HG03045 (cell line): ENCODE results near the gene CHRNA4.

Experiments
- ATAC-seq: cut with Tn5 transposase; IDR thresholded peaks from one replicate; pipeline ENCODE4 v1.9.1; 2021; ENCODE audit warnings: mild to moderate bottlenecking, moderate library complexity; ENCODE audit not compliant: unreplicated experiment

The CHRNA4 gene

GRCh38 chr20:63379296-63379695, 18.1 kb upstream of the CHRNA4 start:
- no peak for ATAC-seq

DNA sequence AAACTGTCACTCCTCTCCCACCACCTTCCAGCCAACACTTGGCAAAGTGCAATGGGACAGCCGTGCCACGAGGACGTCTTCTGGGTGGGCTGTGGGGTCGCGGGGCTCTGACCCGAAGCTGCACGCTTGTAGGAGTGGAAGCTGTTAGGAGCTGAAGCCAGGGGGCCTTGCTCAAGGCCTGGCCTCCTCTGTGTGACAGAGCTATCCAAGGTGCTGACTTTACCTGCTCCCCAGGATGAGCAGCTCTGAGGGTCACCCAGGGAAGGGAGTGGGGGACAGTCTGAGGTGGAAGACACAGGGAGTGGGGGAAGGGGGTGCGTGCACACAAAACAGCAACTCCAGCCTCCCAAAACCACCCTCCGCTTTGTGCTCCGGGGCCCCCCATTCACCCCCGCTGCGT, 17.5 kb upstream of the CHRNA4 start:
- no peak for ATAC-seq

GRCh38 chr20:63377951-63378381, 16.8 kb upstream of the CHRNA4 start:
- ATAC-seq, result no peak

DNA sequence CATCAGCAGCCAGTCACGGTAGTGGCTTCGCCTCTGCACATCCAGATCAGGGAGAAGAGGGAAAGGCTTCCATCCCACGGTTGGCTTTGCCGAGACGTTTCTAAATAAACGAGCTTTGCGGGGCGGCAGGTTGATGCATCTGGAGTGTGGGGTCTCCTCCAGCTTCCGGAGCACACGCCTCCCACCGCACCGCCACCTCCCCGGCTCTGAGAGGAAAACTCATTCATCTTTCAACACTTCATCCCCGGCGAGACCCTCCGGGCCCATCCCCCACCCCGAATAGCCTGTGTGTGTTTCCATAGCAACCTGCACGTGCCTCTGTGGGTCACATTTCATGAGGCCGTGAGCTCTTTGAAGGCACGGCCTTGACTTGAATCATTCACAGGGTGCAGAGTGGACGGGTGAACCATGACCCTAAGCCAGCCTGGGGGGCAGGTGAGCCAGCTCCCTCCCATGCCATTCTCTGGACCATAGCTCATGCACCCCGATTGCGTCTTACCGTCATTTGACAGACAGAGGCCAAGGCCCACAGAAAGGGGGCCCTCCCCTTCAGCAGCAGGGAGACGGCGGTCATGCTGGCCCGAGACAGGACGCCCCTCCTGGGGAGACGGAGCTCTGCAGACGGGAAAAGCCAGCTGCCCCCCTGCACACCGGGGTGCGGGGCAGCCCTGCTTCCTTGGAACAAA, 16.2 kb upstream of the CHRNA4 start:
- ATAC-seq, result no peak

DNA sequence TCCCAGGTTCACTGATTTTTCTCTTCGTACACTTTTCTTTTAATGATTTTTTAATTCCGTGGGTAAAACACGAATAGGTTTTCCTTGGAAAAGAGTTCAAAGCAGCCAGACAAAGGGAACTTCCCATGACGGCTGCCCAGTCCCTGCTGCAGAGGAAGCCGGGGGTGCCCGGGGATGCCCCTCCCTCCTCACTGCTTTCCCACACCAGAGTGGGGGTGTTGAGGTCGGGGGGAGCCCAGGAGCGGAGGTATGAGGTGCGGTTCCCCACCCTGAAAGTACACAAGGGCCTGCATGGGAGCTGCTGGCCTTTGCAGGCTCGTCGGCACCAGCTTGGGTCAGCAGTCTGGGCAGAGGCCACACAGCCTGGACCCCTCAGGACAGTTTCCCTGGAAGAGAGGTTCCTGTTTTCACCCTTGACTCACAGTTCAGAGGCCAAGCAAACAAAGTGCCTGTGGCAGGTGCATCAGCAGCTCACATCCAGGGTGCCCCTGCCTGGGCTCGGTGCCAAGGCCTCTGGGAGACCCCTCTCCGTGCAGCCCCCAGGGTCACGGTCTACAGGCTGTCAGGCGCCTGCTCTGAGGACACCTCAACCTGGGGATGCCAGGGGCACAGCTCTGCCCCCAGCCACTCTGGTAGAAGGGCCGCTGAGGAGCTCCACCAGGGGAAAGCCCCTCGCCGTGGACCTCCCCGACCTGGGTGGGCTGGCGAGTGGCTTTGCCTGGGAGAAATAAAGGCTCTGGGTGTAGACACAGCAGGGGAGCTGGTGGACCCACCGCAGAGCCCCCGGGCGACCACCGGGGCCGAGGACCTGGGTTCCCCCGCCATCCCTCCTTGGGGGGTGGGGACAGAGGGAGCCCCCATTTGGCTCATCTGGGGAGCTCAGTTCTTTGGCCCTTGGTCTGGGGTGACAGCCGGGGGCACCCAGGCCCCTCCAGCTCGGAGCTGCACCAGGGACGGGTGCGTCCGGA, 15.4 kb upstream of the CHRNA4 start:
- ATAC-seq, result no peak

GRCh38 chr20:63375438-63375837, 14.3 kb upstream of the CHRNA4 start:
- ATAC-seq, result no peak

- no peak for ATAC-seq
Observed at GRCh38 chr20:63374504-63374903, 13.4 kb upstream of the CHRNA4 start.

DNA sequence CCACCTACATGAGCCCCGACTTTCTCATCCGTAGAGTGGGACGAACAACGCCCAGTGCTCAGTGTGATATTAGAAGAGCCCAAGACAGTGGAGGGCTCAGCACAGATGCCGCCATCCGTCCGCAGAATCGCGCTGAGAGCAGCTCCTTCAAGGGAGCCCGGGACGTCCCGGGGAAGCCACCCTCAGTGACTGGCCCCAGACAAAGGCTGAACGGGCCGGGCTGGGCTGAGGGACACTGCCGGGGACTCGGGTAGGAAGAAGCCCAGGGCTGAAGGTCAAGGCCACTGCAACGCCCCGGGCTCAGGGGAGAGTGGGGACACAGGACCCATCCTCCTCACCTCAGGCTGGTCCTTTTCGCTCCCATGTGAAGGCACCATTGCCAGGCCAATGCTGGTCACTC, 12.8 kb upstream of the CHRNA4 start:
- no peak for ATAC-seq

DNA sequence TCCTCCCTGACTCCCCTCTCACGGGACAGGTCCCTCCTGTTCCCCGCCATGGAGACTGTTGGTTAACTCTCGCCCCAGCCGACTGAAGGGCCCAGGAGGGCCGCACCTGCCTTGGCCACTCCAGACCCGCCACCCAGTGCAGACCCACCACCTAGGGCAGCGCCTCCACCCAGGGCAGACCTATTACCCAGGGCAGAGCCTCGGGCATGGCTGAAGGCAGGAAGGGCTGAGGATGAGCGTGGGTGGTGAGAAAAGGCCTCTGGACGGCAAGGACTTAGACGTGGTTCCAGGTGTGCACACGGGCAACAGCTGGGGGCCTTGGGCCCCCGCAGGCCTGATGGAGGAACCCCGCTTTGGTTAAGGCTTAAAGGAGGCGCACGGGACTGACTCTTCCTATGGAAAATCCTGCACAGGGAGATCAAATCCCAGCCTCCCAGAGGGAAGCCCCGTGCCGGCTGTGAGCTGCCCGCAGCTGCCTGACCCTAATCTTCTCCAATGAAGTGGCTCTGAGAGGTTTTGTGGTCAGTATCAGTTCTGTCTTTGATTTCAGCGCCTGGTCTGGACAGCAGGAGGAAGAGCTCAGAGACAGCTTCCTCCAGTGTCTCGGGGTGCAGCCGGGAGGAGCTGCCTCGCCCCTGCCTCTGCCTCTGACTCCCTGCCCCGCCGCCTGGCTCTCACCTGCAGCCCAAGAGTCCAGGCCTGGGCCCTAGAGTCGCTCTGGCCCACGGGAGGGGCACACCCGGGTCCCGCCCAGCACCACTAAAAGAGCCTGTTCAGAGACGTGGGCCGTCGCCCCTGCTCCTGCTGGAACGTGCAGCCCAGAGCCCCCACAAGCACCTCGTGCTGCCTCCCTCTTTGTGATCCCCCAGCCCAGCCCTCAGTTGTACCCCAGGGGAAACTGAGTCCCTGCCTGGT, 12.1 kb upstream of the CHRNA4 start:
- no peak for ATAC-seq

DNA sequence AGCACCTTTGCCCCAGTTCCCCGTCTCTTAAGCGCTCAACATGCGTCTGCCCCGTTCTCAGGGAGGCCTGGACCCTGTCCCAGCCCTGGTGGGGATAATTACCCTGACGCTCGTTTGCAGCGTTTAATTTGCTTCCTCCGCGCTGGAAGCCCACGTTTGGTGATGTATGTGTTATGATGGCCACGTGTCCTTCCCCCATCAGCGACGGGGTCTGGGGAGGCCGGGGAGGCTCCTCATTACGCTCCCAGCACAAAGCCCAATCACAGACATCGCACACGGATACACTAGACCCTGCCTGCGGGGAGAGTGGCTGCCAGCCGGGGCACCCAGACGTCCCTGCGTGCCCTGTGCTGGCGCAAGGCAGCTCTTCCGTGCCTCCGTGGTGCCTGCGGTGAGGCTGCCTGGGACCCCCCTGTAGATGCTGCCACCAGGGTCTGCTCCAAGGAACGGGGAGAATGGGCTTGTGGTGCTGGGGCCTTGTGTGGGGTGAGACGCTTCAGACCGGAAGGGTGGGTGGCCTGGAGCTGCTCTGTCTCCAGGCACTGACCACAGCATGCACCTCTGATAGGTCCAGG, 10.2 kb upstream of the CHRNA4 start:
- ATAC-seq, result no peak

- no peak for ATAC-seq
Observed at GRCh38 chr20:63370618-63371187, 9.6 kb upstream of the CHRNA4 start.

DNA sequence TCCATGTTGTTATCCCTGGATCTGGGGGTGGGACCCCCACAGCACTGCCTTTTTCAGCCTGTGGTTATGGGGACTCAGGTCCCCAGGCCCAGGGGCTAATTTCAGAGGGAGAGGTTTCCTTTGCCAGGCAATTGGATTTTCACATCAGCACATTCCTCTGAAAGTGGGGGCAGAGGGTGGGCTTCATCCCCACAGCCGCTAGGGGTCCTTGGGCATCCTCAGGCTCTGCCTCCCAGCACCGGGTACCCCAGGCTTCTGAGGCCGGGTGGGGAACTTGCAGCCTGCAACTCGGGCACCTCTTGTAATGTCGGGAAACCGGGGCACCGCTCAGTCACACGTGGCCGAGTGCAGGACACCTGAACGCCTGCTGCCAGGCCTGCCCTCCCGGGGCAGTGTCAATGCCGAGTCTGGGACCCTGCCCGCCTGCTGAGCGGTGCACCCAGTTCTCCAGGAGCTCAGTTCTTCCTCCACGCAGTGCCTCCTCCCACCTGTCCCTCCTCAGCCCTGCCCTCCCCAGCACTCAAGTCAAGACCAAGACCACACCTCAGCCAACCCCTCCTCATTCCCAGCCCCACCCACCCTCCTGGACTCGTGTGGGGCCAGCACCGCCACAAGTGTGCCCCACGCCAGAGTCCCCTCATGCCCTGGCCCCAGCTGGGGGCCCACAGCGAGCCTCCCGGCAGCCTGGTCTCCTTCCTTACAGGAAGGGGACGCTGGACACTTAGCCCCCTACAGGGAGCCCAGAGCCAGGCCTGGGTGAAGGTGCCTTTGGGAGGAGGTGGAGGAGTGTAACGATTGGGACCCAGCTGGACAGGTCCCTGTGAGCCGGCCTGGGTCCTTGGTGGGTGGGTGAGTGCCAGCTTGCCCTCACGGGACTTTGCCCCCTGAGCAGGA, 8.8 kb upstream of the CHRNA4 start:
- no peak for ATAC-seq

DNA sequence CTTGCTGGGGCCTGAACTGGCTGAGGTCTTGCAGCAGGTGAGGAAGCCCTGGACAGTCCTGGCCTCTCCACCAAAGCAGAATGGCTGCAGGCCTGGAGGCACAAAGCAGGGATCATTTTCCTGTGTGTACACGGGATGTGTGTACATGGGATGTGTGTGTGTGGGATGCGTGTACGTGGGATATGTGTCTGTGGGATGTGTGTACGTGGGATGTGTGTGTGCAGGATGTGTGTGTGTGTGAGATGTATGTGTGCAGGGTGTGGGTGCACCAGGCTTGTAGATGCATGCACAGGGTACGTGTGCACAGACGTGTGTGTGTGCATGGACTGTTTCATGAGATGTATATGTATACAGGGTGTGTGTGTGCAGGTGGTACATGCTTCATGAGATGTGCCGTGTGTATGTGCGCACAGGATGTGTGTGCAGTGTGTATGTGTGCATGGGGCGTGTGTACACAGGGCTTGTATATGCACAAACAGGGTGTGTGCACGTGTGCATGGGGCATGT, 7.9 kb upstream of the CHRNA4 start:
- ATAC-seq, result no peak

DNA sequence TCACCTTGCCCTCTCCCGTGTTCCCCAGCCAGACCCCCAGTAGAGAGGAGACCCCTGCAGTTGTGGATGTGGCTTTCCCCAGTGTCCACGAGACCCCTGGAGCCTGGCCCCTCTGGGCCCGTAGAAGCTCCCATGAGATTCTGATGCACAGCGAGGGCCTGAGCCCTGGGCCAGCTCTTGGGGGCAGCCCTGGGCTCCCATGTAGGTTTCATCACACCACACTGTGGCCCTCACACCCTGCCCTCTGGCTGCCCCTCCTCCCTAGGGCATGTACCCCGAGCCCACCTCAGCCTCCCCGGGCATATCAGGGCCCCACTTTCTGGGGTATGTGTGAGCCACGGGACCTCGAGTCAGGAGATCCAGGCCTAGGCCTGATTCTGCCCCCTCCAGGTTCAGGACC, 7.0 kb upstream of the CHRNA4 start:
- ATAC-seq, result no peak

- ATAC-seq, result no peak
Observed at GRCh38 chr20:63367446-63368055, 6.4 kb upstream of the CHRNA4 start.

- no peak for ATAC-seq
Observed at GRCh38 chr20:63366390-63367365, 5.5 kb upstream of the CHRNA4 start.

GRCh38 chr20:63365601-63366389, 4.6 kb upstream of the CHRNA4 start:
- no peak for ATAC-seq
